PC-9 (cell line): ENCODE results near the gene VSIG8. TPM values are rescaled to one million over a fixed set of nuclear protein-coding genes. Genes with fewer than 3 reads are reported as not detected.

ENCODE experiments used
- BruUV-seq: library from RNA; stranded (reverse); fragments of 400-500 nt; replicated peaks from 2 replicates; lab custom pipeline; 2021; lab: Mats Ljungman, UMichigan
- CTCF ChIA-PET: fragments of 300-600 bp; sonication (Branson Sonifier 250); formaldehyde crosslinking; loops from one replicate; lab custom pipeline; 2022; ENCODE audit warnings: antibody characterized with exemption; lab: Charles Lee
- POLR2A ChIA-PET: fragments of 300-600 bp; sonication (Branson Sonifier 250); formaldehyde crosslinking; loops from one replicate; lab custom pipeline; 2022; ENCODE audit warnings: antibody characterized with exemption; ENCODE audit not compliant: unreplicated experiment; lab: Charles Lee
- DNase-seq, 2 experiments: peaks; one replicate each; pipeline versions ENCODE4 v3.0.0 to v3.0.0-alpha.2; 2015 to 2022; ENCODE audit warnings: mixed read lengths in 1 of 2
- H2AFZ ChIP-seq: fragments of 200-600 bp; sonication (generic); 2 replicates; pipeline ENCODE4 v1.8.1; 2017; ENCODE audit warnings: antibody characterized with exemption
- H3F3A ChIP-seq: fragments of 200-600 bp; sonication (generic); 2 replicates; pipeline ENCODE4 v1.8.1; 2017; ENCODE audit warnings: antibody characterized with exemption, mild to moderate bottlenecking, low read depth; ENCODE audit not compliant: insufficient read depth
- H3K27ac ChIP-seq: fragments of 200-600 bp; sonication (generic); 2 replicates; pipeline ENCODE4 v1.6.1; 2016; ENCODE audit warnings: mixed run types
- H3K27me3 ChIP-seq: fragments of 200-600 bp; sonication (generic); 2 replicates; pipeline ENCODE4 v1.6.1; 2016; ENCODE audit warnings: low read depth, mixed run types; ENCODE audit not compliant: insufficient read depth
- H3K36me3 ChIP-seq: fragments of 200-600 bp; sonication (generic); 2 replicates; pipeline ENCODE4 v1.6.1; 2016; ENCODE audit warnings: low read depth, mixed run types
- H3K4me1 ChIP-seq: fragments of 200-600 bp; sonication (generic); replicated peaks from 2 replicates; pipeline ENCODE4 v1.6.1; 2016; ENCODE audit warnings: mixed run types; ENCODE audit not compliant: insufficient read depth
- H3K4me2 ChIP-seq: fragments of 200-600 bp; sonication (generic); 2 replicates; pipeline ENCODE4 v1.6.1; 2017; ENCODE audit warnings: mixed run types
- H3K4me3 ChIP-seq: fragments of 200-600 bp; sonication (generic); 2 replicates; pipeline ENCODE4 v1.6.1; 2016; ENCODE audit warnings: mixed run types
- H3K79me2 ChIP-seq: fragments of 200-600 bp; sonication (generic); 2 replicates; pipeline ENCODE4 v1.6.1; 2017; ENCODE audit warnings: low read depth, mixed run types
- H3K9me2 ChIP-seq: fragments of 200-600 bp; sonication (generic); 2 replicates; pipeline ENCODE4 v1.8.1; 2017; ENCODE audit warnings: mild to moderate bottlenecking; ENCODE audit not compliant: insufficient read depth
- H3K9me3 ChIP-seq: fragments of 200-600 bp; sonication (generic); 2 replicates; pipeline ENCODE4 v1.8.1; 2016; ENCODE audit warnings: low read depth; ENCODE audit not compliant: insufficient read depth
- H4K20me1 ChIP-seq: fragments of 200-600 bp; sonication (generic); 2 replicates; pipeline ENCODE4 v1.8.1; 2017; ENCODE audit not compliant: insufficient read depth
- EZH2 ChIP-seq: fragments of 200-600 bp; sonication (generic); IDR thresholded peaks from 2 replicates; pipeline ENCODE4 v1.8.0; 2017; ENCODE audit warnings: antibody characterized with exemption, low read depth
- intact Hi-C: fragments of 100-400 bp; cut with micrococcal nuclease; formaldehyde crosslinking; loops from one replicate; pipeline ENCODE4 v1.10.0; 2022; ENCODE audit not compliant: unreplicated experiment
- total RNA-seq: library from RNA; stranded (reverse); gene quantifications from 2 replicates; pipeline ENCODE4 v1.2.3, GENCODE V29; 2021
- TF ChIP-seq, protein P1 (sequence below): fragments of 200-600 bp; sonication (generic); conservative IDR thresholded peaks from 2 replicates; pipeline ENCODE4 v1.6.1; 2017; ENCODE audit warnings: mixed run types, antibody characterized with exemption, mild to moderate bottlenecking, moderate library complexity

VSIG8 gene
- total RNA-seq, 1 experiment from 2014 or later = not detected

DNA sequence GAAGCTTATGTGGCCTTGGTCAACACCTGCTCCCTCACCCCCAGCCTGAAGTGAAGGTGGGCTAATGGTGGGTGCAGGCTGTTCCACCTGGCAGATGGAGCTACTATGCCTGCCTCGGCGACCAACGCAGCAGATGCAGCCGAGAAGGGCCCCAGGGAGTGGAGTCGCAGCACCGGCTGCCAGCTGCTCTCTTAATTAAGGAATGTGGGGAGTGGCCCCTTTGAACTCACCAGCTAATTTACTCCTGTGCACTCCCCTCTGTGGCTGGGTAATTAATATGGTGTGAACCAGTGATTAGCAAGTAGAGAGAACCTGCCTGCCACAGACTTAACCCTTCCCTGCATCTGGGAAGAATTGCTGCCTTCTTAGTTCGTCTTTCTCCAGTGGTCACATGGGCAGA lies 39.1 kb downstream of the VSIG8 start:
- BruUV-seq = no TSS peak

DNA sequence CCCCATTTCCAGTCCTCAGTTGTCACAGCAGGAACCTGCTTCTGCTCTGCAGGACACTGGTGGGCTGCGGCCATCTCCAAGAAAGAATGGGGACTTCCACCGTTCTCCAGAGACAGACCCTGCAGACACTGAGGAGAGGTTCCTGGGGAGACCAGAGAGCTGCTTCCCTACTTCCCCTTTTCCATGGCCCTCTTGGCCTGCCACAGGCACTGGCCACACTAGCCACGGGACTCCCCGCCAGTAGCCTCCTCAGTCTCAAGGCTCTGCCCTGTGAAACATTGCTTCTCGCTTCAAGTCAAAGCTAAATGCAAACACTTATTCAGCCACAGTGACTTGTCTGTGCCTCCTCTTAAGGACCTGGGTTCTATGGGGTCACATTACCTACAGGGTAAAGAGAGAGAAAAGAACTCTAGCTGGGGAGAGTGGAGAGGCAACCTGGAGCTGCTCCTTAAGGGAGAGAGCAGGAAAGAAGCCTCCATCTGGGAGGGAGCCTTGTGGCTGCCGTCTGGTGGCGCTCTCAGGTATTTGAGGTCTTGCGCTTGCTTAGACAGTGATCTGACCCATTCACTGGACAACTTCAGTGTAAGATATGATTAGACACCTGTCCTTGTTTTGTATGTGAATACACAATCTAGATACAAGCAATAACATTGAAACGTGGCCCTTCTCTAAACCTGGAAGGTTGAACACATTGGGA lies 41.1 kb downstream of the VSIG8 start:
- no peaks in the 10 kb centered on the region for H3K4me1 ChIP-seq

More for the DNA sequence above, 39.1 kb downstream of the VSIG8 start:
- Histone ChIP-seq H3K4me3 (no peak overlapping the region), H2AFZ (no peak overlapping the region), H3K36me3 (no peaks in the 10 kb centered on the region), H4K20me1 (no peaks in the 10 kb centered on the region), H3K4me1 (no peaks in the 10 kb centered on the region), H3K4me2 (no peak overlapping the region), H3F3A (no peaks in the 10 kb centered on the region), H3K27me3 (peaks cover 21% of the 10 kb centered on the region), H3K79me2 (no peaks in the 10 kb centered on the region), H3K9me2 (no peaks in the 10 kb centered on the region), H3K9me3 (no peaks in the 10 kb centered on the region), H3K27ac (no peak overlapping the region)
- TF ChIP-seq, protein P1, sequence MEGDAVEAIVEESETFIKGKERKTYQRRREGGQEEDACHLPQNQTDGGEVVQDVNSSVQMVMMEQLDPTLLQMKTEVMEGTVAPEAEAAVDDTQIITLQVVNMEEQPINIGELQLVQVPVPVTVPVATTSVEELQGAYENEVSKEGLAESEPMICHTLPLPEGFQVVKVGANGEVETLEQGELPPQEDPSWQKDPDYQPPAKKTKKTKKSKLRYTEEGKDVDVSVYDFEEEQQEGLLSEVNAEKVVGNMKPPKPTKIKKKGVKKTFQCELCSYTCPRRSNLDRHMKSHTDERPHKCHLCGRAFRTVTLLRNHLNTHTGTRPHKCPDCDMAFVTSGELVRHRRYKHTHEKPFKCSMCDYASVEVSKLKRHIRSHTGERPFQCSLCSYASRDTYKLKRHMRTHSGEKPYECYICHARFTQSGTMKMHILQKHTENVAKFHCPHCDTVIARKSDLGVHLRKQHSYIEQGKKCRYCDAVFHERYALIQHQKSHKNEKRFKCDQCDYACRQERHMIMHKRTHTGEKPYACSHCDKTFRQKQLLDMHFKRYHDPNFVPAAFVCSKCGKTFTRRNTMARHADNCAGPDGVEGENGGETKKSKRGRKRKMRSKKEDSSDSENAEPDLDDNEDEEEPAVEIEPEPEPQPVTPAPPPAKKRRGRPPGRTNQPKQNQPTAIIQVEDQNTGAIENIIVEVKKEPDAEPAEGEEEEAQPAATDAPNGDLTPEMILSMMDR = no peak
- no peak for TF ChIP-seq EZH2
- intact Hi-C loops = no loop called here
- CTCF ChIA-PET = no interaction called here
- no peak for DNase-seq
- POLR2A ChIA-PET = no interaction called here

GRCh38 chr1:159817276-159818041 lies 45.0 kb downstream of the VSIG8 start:
- no TSS peak for BruUV-seq
- H3F3A ChIP-seq = no peaks in the 10 kb centered on the region
- H3K27me3 ChIP-seq = peaks cover 2% of the 10 kb centered on the region; the same call in 1 of the 2 replicates
- no peak overlapping the region for H3K27ac ChIP-seq
- no peak overlapping the region for H2AFZ ChIP-seq
- H3K4me3 ChIP-seq = no peak overlapping the region
- no peaks in the 10 kb centered on the region for H3K36me3 ChIP-seq
- no peaks in the 10 kb centered on the region for H3K9me3 ChIP-seq
- H4K20me1 ChIP-seq = no peaks in the 10 kb centered on the region
- no peak overlapping the region for H3K4me2 ChIP-seq
- intact Hi-C loops = no loop called here
- ChIA-PET CTCF (interaction anchor here (0.6 kb wide), 1 partner anchor 122 kb away, joined by 3 read pairs; no protein-coding TSS in a partner anchor), POLR2A (interaction anchor here (0.6 to 0.7 kb wide), 2 partner anchors 213 to 443 kb away, joined by 3 to 8 read pairs; no protein-coding TSS in a partner anchor)
- no peaks in the 10 kb centered on the region for H3K4me1 ChIP-seq
- DNase-seq = no peak
- H3K79me2 ChIP-seq = no peaks in the 10 kb centered on the region
- TF ChIP-seq EZH2 = no peak
- H3K9me2 ChIP-seq = no peaks in the 10 kb centered on the region

More for the DNA sequence above, 41.1 kb downstream of the VSIG8 start:
- Histone ChIP-seq H3K4me2 (no peak overlapping the region), H3K36me3 (no peaks in the 10 kb centered on the region), H3K27ac (no peak overlapping the region), H3K79me2 (no peaks in the 10 kb centered on the region), H3K9me3 (no peaks in the 10 kb centered on the region), H2AFZ (no peak overlapping the region), H3K9me2 (no peaks in the 10 kb centered on the region), H3K4me3 (no peak overlapping the region), H3F3A (no peaks in the 10 kb centered on the region), H3K27me3 (peaks cover 21% of the 10 kb centered on the region), H4K20me1 (no peaks in the 10 kb centered on the region)
- ChIA-PET POLR2A (interaction anchor here (0.7 kb wide), 1 partner anchor 251 kb away, joined by 3 read pairs; no protein-coding TSS in a partner anchor), CTCF (no interaction called here)
- DNase-seq = no peak
- no peak for TF ChIP-seq EZH2
- TF ChIP-seq, protein P1 = no peak
- no TSS peak for BruUV-seq
- intact Hi-C loops = no loop called here
